H9 (cell line): Measurements from ENCODE around the gene SIAH2. TPM values are rescaled to one million over a fixed set of nuclear protein-coding genes. Genes with fewer than 3 reads are reported as not detected.

Source experiments
- DNase-seq: peaks from one replicate; pipeline ENCODE4 v3.0.0-alpha.2; 2017
- H2AFZ ChIP-seq: one replicate; pipeline ENCODE4 v1.6.1; 2013; ENCODE audit warnings: mild to moderate bottlenecking, low read length, control low read depth, moderate library complexity
- H2AK5ac ChIP-seq: 2 replicates; pipeline ENCODE4 v1.6.1; 2013; ENCODE audit warnings: low read length, control low read depth, mixed read lengths; ENCODE audit not compliant: insufficient read length
- H2BK120ac ChIP-seq: one replicate; pipeline ENCODE4 v1.6.1; 2013; ENCODE audit warnings: low read depth, mild to moderate bottlenecking, low read length, control low read depth, inconsistent platforms; ENCODE audit not compliant: poor library complexity, severe bottlenecking
- H2BK12ac ChIP-seq: 2 replicates; pipeline ENCODE4 v1.6.1; 2013; ENCODE audit warnings: low read length, control low read depth, mixed read lengths, low read depth; ENCODE audit not compliant: insufficient read length
- H2BK15ac ChIP-seq: 2 replicates; pipeline ENCODE4 v1.6.1; 2013; ENCODE audit warnings: low read depth, low read length, control low read depth
- H2BK20ac ChIP-seq: one replicate; pipeline ENCODE4 v1.6.1; 2013; ENCODE audit warnings: low read depth, mild to moderate bottlenecking, low read length, control low read depth, inconsistent platforms; ENCODE audit not compliant: poor library complexity, severe bottlenecking
- H2BK5ac ChIP-seq: 2 replicates; pipeline ENCODE4 v1.6.1; 2013; ENCODE audit warnings: low read length, control low read depth, mixed read lengths; ENCODE audit not compliant: insufficient read length
- H3K14ac ChIP-seq: 2 replicates; pipeline ENCODE4 v1.6.1; 2013; ENCODE audit warnings: low read length, control low read depth; ENCODE audit not compliant: insufficient read depth
- H3K18ac ChIP-seq: 2 replicates; pipeline ENCODE4 v1.6.1; 2013; ENCODE audit warnings: low read depth, mild to moderate bottlenecking, mixed read lengths, low read length, control low read depth; ENCODE audit not compliant: insufficient read length
- H3K23ac ChIP-seq: 2 replicates; pipeline ENCODE4 v1.6.1; 2013; ENCODE audit warnings: low read length, control low read depth, mixed read lengths, low read depth; ENCODE audit not compliant: insufficient read length
- H3K23me2 ChIP-seq: 2 replicates; pipeline ENCODE4 v1.6.1; 2013; ENCODE audit warnings: low read depth, mild to moderate bottlenecking, mixed read lengths, low read length, control low read depth; ENCODE audit not compliant: insufficient read length, poor library complexity, severe bottlenecking
- H3K27ac ChIP-seq: 2 replicates; pipeline ENCODE4 v1.5.1; 2013; ENCODE audit warnings: low read length, control low read depth, mixed read lengths, low read depth; ENCODE audit not compliant: insufficient read length
- H3K27me3 ChIP-seq: 2 replicates; pipeline ENCODE4 v1.6.1; 2013; ENCODE audit warnings: low read length, control low read depth, inconsistent platforms; ENCODE audit not compliant: insufficient read depth
- H3K4ac ChIP-seq: 2 replicates; pipeline ENCODE4 v1.6.1; 2013; ENCODE audit warnings: low read depth, mild to moderate bottlenecking, control low read depth, inconsistent platforms, low read length, moderate library complexity
- H3K4me1 ChIP-seq: 2 replicates; pipeline ENCODE4 v1.6.1; 2013; ENCODE audit warnings: low read length, control low read depth, inconsistent platforms; ENCODE audit not compliant: insufficient read depth
- H3K4me2 ChIP-seq: 2 replicates; pipeline ENCODE4 v1.6.1; 2013; ENCODE audit warnings: low read length, control low read depth, mixed read lengths; ENCODE audit not compliant: insufficient read length, insufficient read depth
- H3K56ac ChIP-seq: 2 replicates; pipeline ENCODE4 v1.6.1; 2013; ENCODE audit warnings: low read depth, mild to moderate bottlenecking, mixed read lengths, low read length, control low read depth; ENCODE audit not compliant: insufficient read length
- H3K79me1 ChIP-seq: 2 replicates; pipeline ENCODE4 v1.6.1; 2013; ENCODE audit warnings: low read depth, mild to moderate bottlenecking, moderate library complexity, low read length, control low read depth, inconsistent platforms; ENCODE audit not compliant: insufficient read depth, poor library complexity, severe bottlenecking
- H3K79me2 ChIP-seq: 2 replicates; pipeline ENCODE4 v1.6.1; 2013; ENCODE audit warnings: low read length, control low read depth, inconsistent platforms; ENCODE audit not compliant: insufficient read depth
- H3K9ac ChIP-seq: 2 replicates; pipeline ENCODE4 v1.6.1; 2013; ENCODE audit warnings: low read length, control low read depth, mixed read lengths; ENCODE audit not compliant: insufficient read length; ENCODE audit errors: extremely low read depth
- H3K9me3 ChIP-seq: one replicate; pipeline ENCODE4 v1.6.1; 2013; ENCODE audit warnings: low read depth, low read length, inconsistent platforms; ENCODE audit not compliant: control insufficient read depth
- H3T11ph ChIP-seq: one replicate; pipeline ENCODE4 v1.6.1; 2013; ENCODE audit warnings: mild to moderate bottlenecking, low read length, control low read depth, inconsistent platforms
- H4K20me1 ChIP-seq: one replicate; pipeline ENCODE4 v1.6.1; 2013; ENCODE audit not compliant: control insufficient read depth, insufficient read length, insufficient read depth
- H4K5ac ChIP-seq: 2 replicates; pipeline ENCODE4 v1.6.1; 2013; ENCODE audit warnings: low read depth, mild to moderate bottlenecking, mixed read lengths, low read length, control low read depth; ENCODE audit not compliant: insufficient read length
- H4K8ac ChIP-seq: replicated peaks from 2 replicates; pipeline ENCODE4 v1.6.1; 2013; ENCODE audit warnings: low read length, control low read depth, mixed read lengths, low read depth; ENCODE audit not compliant: insufficient read length
- H4K91ac ChIP-seq: 2 replicates; pipeline ENCODE4 v1.6.1; 2013; ENCODE audit warnings: low read depth, mild to moderate bottlenecking, moderate library complexity, mixed read lengths, low read length, control low read depth; ENCODE audit not compliant: insufficient read length
- H3K27ac Mint-ChIP-seq, 3 experiments: 2 replicates in 2 of 3; 3 replicates in 1 of 3; pipeline ENCODE4 v1.8.0; 2020 to 2021; ENCODE audit warnings: mixed read lengths in 3 of 3, mild to moderate bottlenecking in 1 of 3, moderate library complexity in 1 of 3
- H3K27me3 Mint-ChIP-seq: 2 replicates; pipeline ENCODE4 v1.8.0; 2021; ENCODE audit warnings: low read depth, mild to moderate bottlenecking, moderate library complexity, mixed read lengths
- H3K36me3 Mint-ChIP-seq, 3 experiments: 2 replicates in 2 of 3; 3 replicates in 1 of 3; pipeline ENCODE4 v1.8.0; 2020 to 2021; ENCODE audit warnings: low read depth in 3 of 3, mixed read lengths in 3 of 3; ENCODE audit not compliant: insufficient read depth in 1 of 3
- H3K4me1 Mint-ChIP-seq, 2 experiments: 2 replicates each; pipeline ENCODE4 v1.8.0; 2020; ENCODE audit warnings: mixed read lengths in 2 of 2
- H3K4me3 Mint-ChIP-seq, 2 experiments: 2 replicates in 1 of 2; 3 replicates in 1 of 2; pipeline ENCODE4 v1.8.0; 2020 to 2021; ENCODE audit warnings: mild to moderate bottlenecking in 2 of 2, mixed read lengths in 2 of 2, moderate library complexity in 1 of 2
- H3K9me3 Mint-ChIP-seq, 2 experiments: 2 replicates in 1 of 2; 3 replicates in 1 of 2; pipeline ENCODE4 v1.8.0; 2020; ENCODE audit warnings: mild to moderate bottlenecking in 2 of 2, mixed read lengths in 2 of 2, moderate library complexity in 1 of 2
- WGBS: extraction: QIAGEN DNeasy Blood & Tissue Kit; methylation state at CpG from one replicate; pipeline ENCODE4 v1.1.7; 2013; ENCODE audit warnings: missing lambda C conversion rate, low lambda C conversion rate, mixed read lengths; ENCODE audit not compliant: insufficient read length; ENCODE audit errors: extremely low coverage; 5-methylcytosine and 5-hydroxymethylcytosine counted together
- total RNA-seq: library from RNA; stranded (reverse); gene quantifications from 2 replicates; pipeline ENCODE4 v1.2.1, GENCODE V29; 2021
- TF ChIP-seq, protein P1 (sequence below): fragments of 200-600 bp; sonication (generic); conservative IDR thresholded peaks from 3 replicates; pipeline ENCODE4 v1.8.0; 2021; ENCODE audit warnings: antibody characterized with exemption, mild to moderate bottlenecking

The SIAH2 gene
- total RNA-seq, 1 experiment from 2014 or later = 17.4 TPM

DNA sequence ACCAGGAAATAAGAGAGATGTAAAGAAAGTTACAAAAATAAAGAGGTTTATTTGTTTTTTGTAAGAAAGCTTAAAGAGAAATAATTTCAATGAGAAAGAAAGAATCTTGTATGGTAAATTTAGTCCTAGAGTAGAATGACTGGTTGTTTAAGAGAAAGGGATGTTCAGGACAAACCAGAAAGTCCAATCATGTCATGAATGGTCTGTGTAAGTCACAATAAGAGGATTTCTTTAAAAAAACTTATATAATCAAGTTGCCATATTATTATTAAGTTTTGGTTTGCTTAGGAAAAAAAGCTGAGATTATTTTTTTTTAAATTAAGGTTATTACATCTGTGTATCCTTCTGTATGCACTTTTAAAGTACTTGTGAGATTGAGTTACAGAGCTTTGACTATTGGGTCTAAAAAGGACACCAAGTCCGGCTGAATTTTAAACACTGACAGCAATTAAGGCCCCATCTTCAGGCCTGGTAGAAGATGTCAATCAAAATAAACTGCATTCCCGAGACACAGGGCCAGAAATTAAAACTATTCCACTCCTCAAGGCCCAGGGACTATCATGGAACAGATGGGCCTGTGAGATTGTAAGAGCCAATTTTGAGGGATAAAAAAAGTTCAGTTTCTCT is 71.4 kb downstream of the SIAH2 start:
- no peak overlapping the region for H3K27ac Mint-ChIP-seq
- H3K36me3 Mint-ChIP-seq = peaks cover 11 to 25% (median 12%) of the 10 kb centered on the region in 3 experiments
- no peak overlapping the region for H3K9ac ChIP-seq
- H3T11ph ChIP-seq = no peak overlapping the region
- H3K4ac ChIP-seq = no peak overlapping the region
- no peak overlapping the region for H4K8ac ChIP-seq
- H2AFZ ChIP-seq = no peak overlapping the region
- no peak overlapping the region for H3K14ac ChIP-seq
- no peak for DNase-seq
- no peak overlapping the region for H3K56ac ChIP-seq
- no peaks in the 10 kb centered on the region for H3K23me2 ChIP-seq
- H3K9me3 ChIP-seq = peaks cover 10% of the 10 kb centered on the region
- no CpG with 5 or more reads among the region's 2 CpGs for WGBS
- H3K4me2 ChIP-seq = no peak overlapping the region
- H2BK12ac ChIP-seq = no peak overlapping the region
- H4K91ac ChIP-seq = no peak overlapping the region
- no peak overlapping the region for H4K5ac ChIP-seq
- no peak overlapping the region for H2BK20ac ChIP-seq
- H2BK15ac ChIP-seq = no peak overlapping the region
- H3K27me3 Mint-ChIP-seq = no peaks in the 10 kb centered on the region
- no peaks in the 10 kb centered on the region for H3K4me1 ChIP-seq
- no peaks in the 10 kb centered on the region for H3K27me3 ChIP-seq
- no peak overlapping the region for H3K4me3 Mint-ChIP-seq
- no peaks in the 10 kb centered on the region for H4K20me1 ChIP-seq
- H2AK5ac ChIP-seq = no peak overlapping the region
- no peaks in the 10 kb centered on the region for H3K79me2 ChIP-seq
- H3K23ac ChIP-seq = no peak overlapping the region
- no peak overlapping the region for H3K18ac ChIP-seq
- H2BK5ac ChIP-seq = no peak overlapping the region
- H3K27ac ChIP-seq = no peak overlapping the region
- peaks cover 48 to 51% of the 10 kb centered on the region in 2 experiments for H3K9me3 Mint-ChIP-seq
- H2BK120ac ChIP-seq = no peak overlapping the region
- TF ChIP-seq, protein P1, sequence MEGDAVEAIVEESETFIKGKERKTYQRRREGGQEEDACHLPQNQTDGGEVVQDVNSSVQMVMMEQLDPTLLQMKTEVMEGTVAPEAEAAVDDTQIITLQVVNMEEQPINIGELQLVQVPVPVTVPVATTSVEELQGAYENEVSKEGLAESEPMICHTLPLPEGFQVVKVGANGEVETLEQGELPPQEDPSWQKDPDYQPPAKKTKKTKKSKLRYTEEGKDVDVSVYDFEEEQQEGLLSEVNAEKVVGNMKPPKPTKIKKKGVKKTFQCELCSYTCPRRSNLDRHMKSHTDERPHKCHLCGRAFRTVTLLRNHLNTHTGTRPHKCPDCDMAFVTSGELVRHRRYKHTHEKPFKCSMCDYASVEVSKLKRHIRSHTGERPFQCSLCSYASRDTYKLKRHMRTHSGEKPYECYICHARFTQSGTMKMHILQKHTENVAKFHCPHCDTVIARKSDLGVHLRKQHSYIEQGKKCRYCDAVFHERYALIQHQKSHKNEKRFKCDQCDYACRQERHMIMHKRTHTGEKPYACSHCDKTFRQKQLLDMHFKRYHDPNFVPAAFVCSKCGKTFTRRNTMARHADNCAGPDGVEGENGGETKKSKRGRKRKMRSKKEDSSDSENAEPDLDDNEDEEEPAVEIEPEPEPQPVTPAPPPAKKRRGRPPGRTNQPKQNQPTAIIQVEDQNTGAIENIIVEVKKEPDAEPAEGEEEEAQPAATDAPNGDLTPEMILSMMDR = no peak
- no peaks in the 10 kb centered on the region for H3K4me1 Mint-ChIP-seq
- no peaks in the 10 kb centered on the region for H3K79me1 ChIP-seq

Other genes with a start within 250 kb of the SIAH2 start
- 78.5 and 84.8 TPM in 2 replicates for gene SERP1, start 216.7 kb downstream of the SIAH2 start, total RNA-seq
- 73.9 and 74.1 TPM in 2 replicates for gene EIF2A, start 216.4 kb downstream of the SIAH2 start, total RNA-seq
- gene SELENOT, start 159.8 kb downstream of the SIAH2 start, total RNA-seq = 73.8 and 79.1 TPM in 2 replicates
- gene ERICH6, start 59.2 kb downstream of the SIAH2 start, total RNA-seq = not detected in 2 replicates
- gene MINDY4B, start 142.3 kb upstream of the SIAH2 start, total RNA-seq = not detected in 2 replicates
- not detected in 2 replicates for gene CLRN1, start 209.6 kb upstream of the SIAH2 start, total RNA-seq